NCI-H748 (cell line): ENCODE measurements around the gene RAD51B.

Source experiments
- DNase-seq: peaks from one replicate; lab custom pipeline; 2025; ENCODE audit not compliant: unreplicated experiment; lab: John Stamatoyannopoulos, UW

Gene RAD51B

GRCh38 chr14:68598621-68599447 lies 779.3 kb downstream of the RAD51B start:
- no peak for DNase-seq

- DNase-seq, result peak; percentile 30
Observed at GRCh38 chr14:68599896-68600610, 780.5 kb downstream of the RAD51B start.

DNA sequence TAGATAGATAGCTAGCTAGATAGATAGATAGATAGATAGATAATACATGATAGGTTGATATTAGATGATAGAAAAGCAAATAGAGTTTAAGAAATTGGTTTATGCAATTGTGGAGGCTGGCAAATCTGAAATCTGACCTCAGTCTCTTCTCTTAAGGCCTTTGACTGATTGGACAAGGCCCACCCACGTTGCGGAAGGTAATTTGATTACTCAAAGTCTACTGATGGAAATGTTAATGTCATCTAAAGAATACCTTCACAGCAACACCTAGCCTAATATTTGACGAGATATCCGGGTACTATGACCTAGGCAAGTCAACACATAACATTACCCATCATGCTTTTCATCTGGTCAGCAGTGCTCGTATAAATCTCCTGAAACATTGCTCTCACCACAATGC lies 782.9 kb downstream of the RAD51B start:
- no peak for DNase-seq

- no peak for DNase-seq
Observed at GRCh38 chr14:68603533-68604360, 784.2 kb downstream of the RAD51B start.

DNA sequence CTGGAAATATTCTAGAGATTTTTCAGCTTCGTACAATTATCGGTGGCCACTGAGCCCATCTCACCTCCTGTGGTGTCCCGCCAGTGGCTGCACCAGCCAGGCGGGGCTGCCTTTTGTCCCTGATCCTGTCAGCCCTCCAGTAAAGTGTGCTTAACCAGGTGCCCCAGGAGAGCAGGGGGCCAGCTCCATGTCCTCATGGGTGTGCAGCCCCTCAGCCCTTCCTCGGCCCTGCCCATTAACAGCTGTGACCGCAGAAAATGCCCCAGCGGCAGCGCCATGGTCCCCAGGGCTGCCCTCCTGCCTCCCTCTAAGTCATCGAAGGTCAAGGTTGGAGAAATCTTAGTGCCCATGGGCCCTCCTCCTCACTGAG lies 784.8 kb downstream of the RAD51B start:
- DNase-seq, result no peak

DNA sequence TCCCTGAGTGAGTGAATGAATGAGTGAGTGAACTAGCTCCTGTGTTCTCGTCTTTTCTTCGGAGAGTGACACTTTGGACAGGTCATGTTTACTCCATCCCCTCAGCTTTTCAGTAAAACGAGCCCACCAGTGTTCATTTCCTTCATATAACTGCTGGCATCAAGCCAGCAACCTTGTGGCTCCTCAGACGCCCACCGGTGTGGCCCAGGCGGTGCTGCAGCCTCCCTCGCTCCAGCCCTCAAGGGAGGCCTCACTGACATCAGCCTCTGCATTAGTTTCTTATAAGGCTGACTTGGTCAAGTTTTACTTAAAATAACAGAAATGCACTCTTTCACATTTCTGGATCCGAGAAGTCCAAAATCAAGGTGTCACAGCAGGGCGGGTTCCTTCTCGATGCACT lies 785.2 kb downstream of the RAD51B start:
- DNase-seq, result no peak

DNA sequence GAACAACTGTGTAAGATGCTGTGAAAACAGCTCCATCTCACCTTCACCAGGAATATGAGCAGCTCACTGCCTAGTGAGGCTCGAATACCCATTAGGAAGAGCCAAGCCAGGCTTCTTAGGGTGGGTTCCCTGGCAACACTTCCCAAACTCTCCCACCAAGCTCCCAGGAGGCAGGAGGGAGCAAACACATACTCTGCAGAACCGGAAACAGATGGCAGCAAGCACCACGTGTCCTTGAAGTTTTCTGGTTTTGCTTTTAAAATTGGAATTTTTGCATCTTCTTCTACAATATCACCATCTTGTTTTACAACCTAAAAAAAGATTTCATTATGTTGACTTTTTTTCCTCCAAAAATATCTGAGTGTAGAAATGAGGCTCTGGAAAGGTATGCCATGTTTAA lies 786.6 kb downstream of the RAD51B start:
- no peak for DNase-seq

- DNase-seq, result no peak
Observed at GRCh38 chr14:68606644-68607043, 787.1 kb downstream of the RAD51B start.

- no peak for DNase-seq
Observed at GRCh38 chr14:68607081-68607866, 787.7 kb downstream of the RAD51B start.

- no peak for DNase-seq
Observed at GRCh38 chr14:68607867-68608573, 788.4 kb downstream of the RAD51B start.

- DNase-seq, result no peak
Observed at GRCh38 chr14:68608574-68608962, 789.0 kb downstream of the RAD51B start.

DNA sequence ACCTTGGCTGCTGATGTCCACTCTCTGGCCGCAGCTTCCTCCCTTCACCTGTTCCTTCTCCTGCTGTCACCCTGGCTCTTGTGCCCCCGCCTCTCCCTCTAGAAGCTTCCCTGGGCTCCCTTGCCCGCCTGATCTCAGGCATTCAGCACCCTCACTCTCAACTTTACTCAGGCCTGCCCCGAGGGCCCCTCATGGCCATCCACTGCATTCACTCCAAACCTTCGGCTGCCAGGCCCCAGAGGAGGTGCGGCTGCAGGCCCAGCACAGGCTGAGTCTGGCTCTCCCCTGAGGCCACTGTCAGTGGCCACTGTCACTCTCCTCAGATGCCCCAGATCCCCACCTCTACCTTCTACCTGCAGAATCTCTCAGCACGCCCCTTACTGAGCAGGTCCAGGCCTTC lies 789.4 kb downstream of the RAD51B start:
- DNase-seq, result no peak

DNA sequence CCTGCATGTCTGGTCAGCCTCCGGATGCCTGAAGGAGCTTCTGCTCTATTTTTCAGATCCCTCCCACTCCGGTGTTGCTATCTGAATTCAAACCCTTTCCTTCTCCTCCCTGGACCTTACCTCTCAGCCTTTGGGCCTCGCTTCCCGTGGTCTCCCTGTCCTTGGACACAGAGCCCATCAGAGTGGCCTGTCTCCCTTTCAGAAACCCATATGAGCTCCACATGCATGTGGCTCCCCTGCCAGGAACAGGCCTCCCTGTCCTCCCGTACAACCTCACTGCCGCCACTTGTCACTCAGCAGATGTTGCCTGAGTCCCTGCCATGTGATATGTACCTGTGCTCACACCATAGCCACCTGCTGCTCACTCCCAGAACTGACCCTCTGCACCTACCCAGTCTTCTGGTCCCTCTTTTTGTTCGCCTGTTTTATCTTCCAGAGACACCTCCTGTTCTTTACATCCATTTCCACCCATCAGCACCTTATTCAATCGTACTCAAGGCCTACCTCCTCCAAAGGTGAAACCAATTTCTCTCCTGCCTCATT lies 790.7 kb downstream of the RAD51B start:
- DNase-seq, result no peak

DNA sequence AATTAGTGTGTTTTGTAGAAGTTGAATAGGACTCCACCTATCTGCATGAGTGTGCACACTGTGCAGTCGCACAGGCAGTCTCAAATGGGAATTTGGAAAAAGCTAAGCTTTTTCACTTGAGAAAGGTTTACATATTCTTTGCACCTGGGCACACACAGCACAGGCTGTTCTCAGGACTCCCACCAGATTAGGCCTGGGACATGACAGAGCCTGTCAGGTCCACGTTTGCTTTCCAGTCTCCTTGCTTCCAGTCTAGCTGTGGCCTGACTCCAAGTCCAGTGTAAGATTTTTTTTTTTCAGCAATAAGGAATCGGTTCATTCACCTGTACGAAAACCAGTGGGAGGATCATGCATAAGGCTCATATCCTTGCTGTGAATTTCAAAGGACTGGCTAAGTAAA lies 792.0 kb downstream of the RAD51B start:
- DNase-seq, result no peak

- no peak for DNase-seq
Observed at GRCh38 chr14:68612049-68612448, 792.5 kb downstream of the RAD51B start.

GRCh38 chr14:68616221-68616902 lies 796.8 kb downstream of the RAD51B start:
- no peak for DNase-seq

GRCh38 chr14:68619790-68620574 lies 800.4 kb downstream of the RAD51B start:
- DNase-seq, result no peak
